Gastroesophageal sphincter (tissue), 4 donors: Measurements from ENCODE around the gene LONP2. TPM values are rescaled to one million over a fixed set of nuclear protein-coding genes. Genes with fewer than 3 reads are reported as not detected.

Experiments used
- ATAC-seq: fragments of 150-250 bp; one replicate; pipeline ENCODE4 v1.9.1; 2016; ENCODE audit warnings: mild to moderate bottlenecking, moderate library complexity
- H3K27ac ChIP-seq, 4 donors: fragments of 200-600 bp; sonication (generic) in 3 of 4; 1 replicate in 3 of 4; 2 replicates in 1 of 4; pipeline ENCODE4 v1.5.1; 2016 to 2019
- H3K27me3 ChIP-seq: fragments of 200-600 bp; sonication (generic); one replicate; pipeline ENCODE4 v1.5.1; 2019
- H3K36me3 ChIP-seq, 2 donors: fragments of 200-600 bp; sonication (generic); one replicate each; pipeline ENCODE4 v1.5.1; 2019; ENCODE audit warnings: control low read depth in 1 of 2
- H3K4me1 ChIP-seq, 3 donors: fragments of 200-600 bp; sonication (generic); 1 replicate in 2 of 3; 2 replicates in 1 of 3; pipeline ENCODE4 v1.5.1; 2016 to 2019; ENCODE audit warnings: control low read depth in 2 of 3
- H3K4me3 ChIP-seq, 2 donors: fragments of 200-600 bp; sonication (generic); one replicate each; pipeline ENCODE4 v1.5.1; 2019; ENCODE audit warnings: mild to moderate bottlenecking in 1 of 2, moderate library complexity in 1 of 2
- H3K9me3 ChIP-seq, 3 donors: fragments of 200-600 bp; sonication (generic); one replicate each; pipeline ENCODE4 v1.5.1; 2017 to 2019; ENCODE audit warnings: control low read depth in 2 of 3
- EP300 ChIP-seq: sonication (generic); formaldehyde crosslinking; IDR thresholded peaks from one replicate; pipeline ENCODE4 v1.6.1; 2017; ENCODE audit warnings: antibody characterized with exemption, mild to moderate bottlenecking
- POLR2A ChIP-seq, 2 donors: fragments of 450-650 bp; IDR thresholded peaks; one replicate each; pipeline ENCODE4 v1.6.1; 2017; ENCODE audit warnings: antibody characterized with exemption in 2 of 2, mild to moderate bottlenecking in 2 of 2, moderate library complexity in 1 of 2
- POLR2AphosphoS5 ChIP-seq: sonication (generic); formaldehyde crosslinking; IDR thresholded peaks from one replicate; pipeline ENCODE4 v1.6.1; 2017; ENCODE audit warnings: antibody characterized with exemption
- WGBS, 2 donors: methylation state at CpG; one replicate each; pipeline ENCODE4 v1.1.5; 2018; ENCODE audit warnings: low coverage in 1 of 2; 5-methylcytosine and 5-hydroxymethylcytosine counted together
- total RNA-seq, 4 donors: library from RNA; depleted of rRNA; stranded (reverse); fragments of >200 nt; gene quantifications; one replicate each; pipeline ENCODE4 v1.1.0, GENCODE V29; 2016
- TF ChIP-seq, protein P1 (sequence below), 4 experiments: fragments of 200-600 bp in 2 of 4; fragments of 450-650 bp in 2 of 4; sonication (generic) in 1 of 4; IDR thresholded peaks; one replicate each; pipeline ENCODE4 v1.5.1; 2017 to 2019; ENCODE audit warnings: antibody characterized with exemption in 4 of 4, mild to moderate bottlenecking in 2 of 4, moderate library complexity in 2 of 4

LONP2 gene
- total RNA-seq, 4 donors from 2014 or later: 61.5 to 83.7 (median 72.3) TPM

DNA sequence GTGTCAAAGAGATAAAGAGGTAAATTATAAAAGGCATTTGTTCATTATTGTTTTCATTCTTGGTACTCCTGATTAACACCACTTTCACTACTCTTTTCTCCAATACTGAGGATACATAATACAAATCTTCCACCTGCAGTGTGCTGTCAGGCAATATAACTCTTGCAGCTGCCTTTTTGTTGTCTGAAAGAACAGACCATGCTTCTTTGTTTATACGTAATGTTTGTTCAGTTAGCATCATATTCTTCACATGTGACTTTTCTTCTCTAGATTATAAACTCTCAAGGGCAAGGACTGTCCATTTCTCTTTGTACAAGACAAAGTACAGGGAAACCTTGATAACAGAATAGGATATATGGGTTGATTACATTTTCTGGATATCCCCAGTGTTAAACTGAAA, 17.5 kb downstream of the LONP2 start:
- ATAC-seq: no peak
- Histone ChIP-seq H3K27me3 (no peaks in the 10 kb centered on the region), H3K9me3 (no peaks in the 10 kb centered on the region), H3K27ac (no peak overlapping the region), H3K4me3 (no peak overlapping the region), H3K4me1 (no peaks in the 10 kb centered on the region), H3K36me3 (peaks cover 0 to 94% of the 10 kb centered on the region in 2 donors)
- TF ChIP-seq POLR2A (IDR thresholded peaks at IDR 0.05) (no peak), EP300 (no peak), POLR2AphosphoS5 (no peak)
- TF ChIP-seq, protein P1, sequence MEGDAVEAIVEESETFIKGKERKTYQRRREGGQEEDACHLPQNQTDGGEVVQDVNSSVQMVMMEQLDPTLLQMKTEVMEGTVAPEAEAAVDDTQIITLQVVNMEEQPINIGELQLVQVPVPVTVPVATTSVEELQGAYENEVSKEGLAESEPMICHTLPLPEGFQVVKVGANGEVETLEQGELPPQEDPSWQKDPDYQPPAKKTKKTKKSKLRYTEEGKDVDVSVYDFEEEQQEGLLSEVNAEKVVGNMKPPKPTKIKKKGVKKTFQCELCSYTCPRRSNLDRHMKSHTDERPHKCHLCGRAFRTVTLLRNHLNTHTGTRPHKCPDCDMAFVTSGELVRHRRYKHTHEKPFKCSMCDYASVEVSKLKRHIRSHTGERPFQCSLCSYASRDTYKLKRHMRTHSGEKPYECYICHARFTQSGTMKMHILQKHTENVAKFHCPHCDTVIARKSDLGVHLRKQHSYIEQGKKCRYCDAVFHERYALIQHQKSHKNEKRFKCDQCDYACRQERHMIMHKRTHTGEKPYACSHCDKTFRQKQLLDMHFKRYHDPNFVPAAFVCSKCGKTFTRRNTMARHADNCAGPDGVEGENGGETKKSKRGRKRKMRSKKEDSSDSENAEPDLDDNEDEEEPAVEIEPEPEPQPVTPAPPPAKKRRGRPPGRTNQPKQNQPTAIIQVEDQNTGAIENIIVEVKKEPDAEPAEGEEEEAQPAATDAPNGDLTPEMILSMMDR (IDR thresholded peaks at IDR 0.05): no peak
- WGBS, 2 donors: 93% methylated on average over 1 of the region's 1 CpG; no CpG with 5 or more reads in 1 of the 2 donors

DNA sequence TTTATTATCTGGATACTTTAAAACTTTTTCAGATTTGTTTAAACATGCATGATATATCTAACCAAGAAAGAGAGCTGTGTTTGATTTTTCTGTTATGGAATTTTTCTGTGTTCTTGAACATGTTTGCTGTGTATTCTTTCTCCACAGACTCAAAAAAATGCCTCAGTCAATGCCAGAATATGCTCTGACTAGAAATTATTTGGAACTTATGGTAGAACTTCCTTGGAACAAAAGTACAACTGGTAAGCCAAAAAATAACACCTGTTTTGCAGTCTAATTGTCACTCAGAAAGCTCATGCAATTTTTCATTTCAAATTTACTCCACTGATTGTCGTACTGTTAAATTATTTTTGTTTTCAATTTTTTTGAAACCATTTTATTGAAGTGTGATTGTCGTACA, 18.5 kb downstream of the LONP2 start:
- WGBS, 2 donors: 78 to 84% methylated on average over 2 of the region's 2 CpGs

DNA sequence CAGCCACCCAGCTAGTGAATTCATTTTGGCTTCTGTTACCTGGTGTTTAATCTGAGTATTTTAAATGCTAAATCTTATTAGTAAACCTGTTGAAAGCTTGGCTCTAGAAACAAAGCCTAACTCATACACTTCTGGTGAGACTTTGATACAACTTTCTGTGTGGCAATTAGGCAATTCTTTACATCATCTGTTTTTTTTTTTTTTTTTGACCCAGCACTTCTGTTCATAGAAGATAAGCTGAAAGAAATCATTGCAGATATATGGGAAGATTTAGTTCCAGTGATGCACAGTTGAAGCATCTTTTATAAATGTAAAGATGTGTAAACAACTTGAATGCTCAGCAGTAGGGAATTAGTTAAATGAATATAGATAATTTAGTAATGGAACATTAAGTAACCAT, 24.9 kb downstream of the LONP2 start:
- TF ChIP-seq, protein P1 (IDR thresholded peaks at IDR 0.05): no peak
- TF ChIP-seq POLR2AphosphoS5 (no peak), POLR2A (IDR thresholded peaks at IDR 0.05) (no peak), EP300 (no peak)
- Histone ChIP-seq H3K4me1 (peaks cover 0 to 29% (median 0%) of the 10 kb centered on the region in 3 donors), H3K27ac (no peak overlapping the region), H3K36me3 (peaks cover 0 to 52% of the 10 kb centered on the region in 2 donors), H3K9me3 (no peaks in the 10 kb centered on the region), H3K4me3 (no peak overlapping the region), H3K27me3 (no peaks in the 10 kb centered on the region)
- no peak for ATAC-seq

More for the DNA sequence above, 18.5 kb downstream of the LONP2 start:
- no peak for TF ChIP-seq POLR2AphosphoS5
- no peak for TF ChIP-seq EP300
- TF ChIP-seq, protein P1 (IDR thresholded peaks at IDR 0.05): no peak
- TF ChIP-seq POLR2A (IDR thresholded peaks at IDR 0.05): no peak
- H3K4me1 ChIP-seq: no peaks in the 10 kb centered on the region
- peaks cover 0 to 92% of the 10 kb centered on the region in 2 donors for H3K36me3 ChIP-seq
- H3K4me3 ChIP-seq: no peak overlapping the region
- no peaks in the 10 kb centered on the region for H3K9me3 ChIP-seq
- no peak overlapping the region for H3K27ac ChIP-seq
- no peaks in the 10 kb centered on the region for H3K27me3 ChIP-seq
- no peak for ATAC-seq

DNA sequence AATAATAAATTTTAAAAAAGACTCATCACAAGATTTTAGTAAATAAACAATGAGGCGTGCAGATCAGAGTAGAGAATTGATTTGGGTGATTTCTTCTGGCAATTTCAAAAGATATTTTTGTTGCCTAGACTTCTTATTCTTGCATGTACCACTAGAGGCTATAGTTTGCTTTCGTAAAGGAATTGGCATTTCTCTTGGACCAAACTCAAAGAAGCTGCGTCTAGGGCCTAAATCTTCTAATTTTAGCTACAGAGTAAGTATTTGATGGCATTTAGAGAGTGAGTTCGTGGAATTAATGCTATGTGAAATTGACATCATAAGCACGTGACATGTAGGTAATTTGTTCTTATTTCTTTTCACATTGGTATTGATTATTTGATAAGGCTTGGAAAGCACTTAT, 27.6 kb downstream of the LONP2 start:
- ATAC-seq: no peak
- peaks cover 0 to 54% (median 6%) of the 10 kb centered on the region in 3 donors for H3K4me1 ChIP-seq

More for the DNA sequence above, 27.6 kb downstream of the LONP2 start:
- 46 to 48% methylated on average over 5 of the region's 5 CpGs for WGBS, 2 donors
- peaks cover 0 to 28% of the 10 kb centered on the region in 2 donors for H3K36me3 ChIP-seq
- H3K27ac ChIP-seq: peak overlapping the region in 3 of 4 donors; percentile 3 to 36 (median 20)
- no peaks in the 10 kb centered on the region for H3K27me3 ChIP-seq
- no peaks in the 10 kb centered on the region for H3K9me3 ChIP-seq
- no peak overlapping the region for H3K4me3 ChIP-seq
- TF ChIP-seq, protein P1 (IDR thresholded peaks at IDR 0.05): peak in 2 of 4 experiments; percentile 7 to 41
- no peak for TF ChIP-seq POLR2AphosphoS5
